K562 (cell line): ENCODE data around the gene LRRC61. TPM values are rescaled to one million over a fixed set of nuclear protein-coding genes. Genes with fewer than 3 reads are reported as not detected.

Experiments used
- ATAC-seq: fragments of 200-7000 bp; cut with Tn5 transposase; 3 replicates; pipeline ENCODE4 v1.9.1; 2020; ENCODE audit warnings: moderate library complexity
- BruUV-seq: library from RNA; stranded (reverse); fragments of 400-500 nt; replicated peaks from 2 replicates; lab custom pipeline; 2021; lab: Mats Ljungman, UMichigan
- CTCF ChIA-PET: fragments of 300-600 bp; formaldehyde crosslinking; extraction: SDS; loops from one replicate; lab custom pipeline; 2021; ENCODE audit warnings: low intra/inter-chr PET ratio; lab: Yijun Ruan, JAX
- POLR2A ChIA-PET: fragments of 300-600, 350-650 bp; sonication (Branson Sonifier 250); formaldehyde crosslinking; extraction: SDS; loops from one replicate; lab custom pipeline; 2021; ENCODE audit warnings: antibody characterized with exemption, inconsistent platforms; lab: Yijun Ruan, JAX
- DNase-seq, 4 experiments: peaks; one replicate each; pipeline versions ENCODE4 v3.0.0 to v3.0.0-alpha.2; 2011 to 2018; ENCODE audit warnings: low spot score in 3 of 4, mixed read lengths in 3 of 4; ENCODE audit errors: extremely low read depth in 1 of 4
- FAIRE-seq: peaks from 2 replicates; lab custom pipeline; 2011; peaks lifted over from hg19 to GRCh38; lab: Jason Lieb, UNC
- H2AFZ ChIP-seq: 2 replicates; pipeline ENCODE4 v1.6.0; 2011; ENCODE audit warnings: low read depth, low read length, control low read depth, inconsistent platforms
- H3K27ac ChIP-seq: fragments of 200-600 bp; 3 replicates; pipeline ENCODE4 v1.8.0; 2011; ENCODE audit warnings: low read depth, mild to moderate bottlenecking, control low read depth, inconsistent platforms, low read length, moderate library complexity, mixed read lengths; ENCODE audit errors: extremely low read depth
- H3K27me3 ChIP-seq, 2 experiments: fragments of 300-600 bp in 1 of 2; 2 replicates in 1 of 2; 3 replicates in 1 of 2; pipeline versions ENCODE4 v1.6.0 to v1.8.0; 2011; ENCODE audit warnings: inconsistent platforms in 2 of 2, low read length in 2 of 2, mild to moderate bottlenecking in 1 of 2, mixed read lengths in 1 of 2, moderate library complexity in 1 of 2; ENCODE audit not compliant: control insufficient read depth in 2 of 2, insufficient read depth in 2 of 2
- H3K36me3 ChIP-seq: fragments of 300-600 bp; 3 replicates; pipeline ENCODE4 v1.8.0; 2011; ENCODE audit warnings: mild to moderate bottlenecking, low read length, inconsistent platforms; ENCODE audit not compliant: control insufficient read depth, insufficient read depth
- H3K4me1 ChIP-seq, 2 experiments: fragments of 200-600 bp in 1 of 2; replicated peaks in 1 of 2; 2 replicates in 1 of 2; 3 replicates in 1 of 2; pipeline versions ENCODE4 v1.5.1 to v1.8.0; 2011; ENCODE audit warnings: inconsistent platforms in 2 of 2, low read length in 2 of 2, mild to moderate bottlenecking in 1 of 2, mixed read lengths in 1 of 2, moderate library complexity in 1 of 2; ENCODE audit not compliant: control insufficient read depth in 2 of 2, insufficient read depth in 2 of 2
- H3K4me2 ChIP-seq: 2 replicates; pipeline ENCODE4 v1.6.1; 2011; ENCODE audit warnings: low read length, control low read depth, inconsistent platforms, mixed read lengths; ENCODE audit not compliant: insufficient read depth
- H3K4me3 ChIP-seq: fragments of 200-600 bp; sonication (generic), shearing (Covaris generic); 2 replicates; pipeline ENCODE4 v1.5.1; 2016; ENCODE audit warnings: control low read depth, inconsistent platforms
- H3K79me2 ChIP-seq: fragments of 200-600 bp; 3 replicates; pipeline ENCODE4 v1.8.0; 2011; ENCODE audit warnings: low read length, inconsistent platforms; ENCODE audit not compliant: control insufficient read depth, insufficient read depth
- H3K9ac ChIP-seq, 2 experiments: 2 replicates each; pipeline versions ENCODE4 v1.6.0 to v1.6.1; 2011; ENCODE audit warnings: low read depth in 2 of 2, low read length in 2 of 2, control low read depth in 1 of 2, inconsistent platforms in 1 of 2, mild to moderate bottlenecking in 1 of 2, mixed read lengths in 1 of 2; ENCODE audit not compliant: insufficient read depth in 1 of 2
- H3K9me1 ChIP-seq: one replicate; pipeline ENCODE4 v1.6.0; 2011; ENCODE audit warnings: inconsistent platforms, mild to moderate bottlenecking, low read length, moderate library complexity; ENCODE audit not compliant: control insufficient read depth, insufficient read depth
- H3K9me3 ChIP-seq: replicated peaks from 2 replicates; pipeline ENCODE4 v1.5.1; 2011; ENCODE audit warnings: low read depth, low read length, inconsistent platforms; ENCODE audit not compliant: control insufficient read depth, insufficient read depth
- H4K20me1 ChIP-seq: replicated peaks from 2 replicates; pipeline ENCODE4 v1.6.1; 2011; ENCODE audit warnings: low read length, inconsistent platforms, mixed read lengths; ENCODE audit not compliant: control insufficient read depth, insufficient read depth
- AFF4 ChIP-seq: sonication (generic); formaldehyde crosslinking; IDR thresholded peaks from 2 replicates; pipeline ENCODE4 v1.8.0; 2023; ENCODE audit warnings: mild to moderate bottlenecking, missing genetic modification reagents
- CHD1 ChIP-seq: fragments of 200-600 bp; sonication (generic); IDR thresholded peaks from one replicate; pipeline ENCODE4 v1.6.1; 2012; ENCODE audit warnings: mild to moderate bottlenecking, moderate library complexity, low read length, inconsistent platforms
- IFI16 ChIP-seq: fragments of 250-450 bp; sonication (Bioruptor Pico); IDR thresholded peaks from 2 replicates; pipeline ENCODE4 v2.1.2; 2022; ENCODE audit warnings: mild to moderate bottlenecking, inconsistent platforms
- PHB2 ChIP-seq: fragments of 450-650 bp; IDR thresholded peaks from 2 replicates; pipeline ENCODE4 v1.6.1; 2017; ENCODE audit warnings: low read depth
- POLR2G ChIP-seq: fragments of 200-400 bp; formaldehyde crosslinking; IDR thresholded peaks from 2 replicates; pipeline ENCODE4 v1.6.1; 2017; ENCODE audit warnings: low read depth, mild to moderate bottlenecking, antibody characterized with exemption, low read length, moderate library complexity
- RBFOX2 ChIP-seq: fragments of 200-400 bp; formaldehyde crosslinking; IDR thresholded peaks from 2 replicates; pipeline ENCODE4 v1.6.1; 2017; ENCODE audit warnings: low read depth, mild to moderate bottlenecking, low read length, moderate library complexity
- SREBF2 ChIP-seq: sonication (generic); formaldehyde crosslinking; IDR thresholded peaks from 2 replicates; pipeline ENCODE4 v1.4.0; 2020; ENCODE audit warnings: mild to moderate bottlenecking, missing genetic modification reagents
- TEAD1 ChIP-seq, 2 experiments: fragments of 450-650 bp in 1 of 2; sonication (generic) in 1 of 2; formaldehyde crosslinking; IDR thresholded peaks; 2 replicates each; pipeline versions ENCODE4 v1.4.0 to v1.8.0; 2020 to 2022; ENCODE audit warnings: mild to moderate bottlenecking in 2 of 2, missing genetic modification reagents in 1 of 2
- USF1 ChIP-seq: sonication (generic); formaldehyde crosslinking; IDR thresholded peaks from 2 replicates; pipeline ENCODE4 v1.9.0; 2022; ENCODE audit warnings: mild to moderate bottlenecking, missing genetic modification reagents
- ZNF165 ChIP-seq: fragments of 250-450 bp; sonication (Bioruptor Pico); IDR thresholded peaks from 2 replicates; pipeline ENCODE4 v1.4.0; 2020; ENCODE audit warnings: borderline replicate concordance
- ZNF175 ChIP-seq: fragments of 200-800 bp; sonication (Bioruptor generic); IDR thresholded peaks from 2 replicates; pipeline ENCODE4 v1.6.1; 2016; ENCODE audit warnings: low read depth, mild to moderate bottlenecking, missing genetic modification characterization, missing compliant biosample characterization
- ZNF668 ChIP-seq: fragments of 250-450 bp; sonication (Bioruptor Pico); IDR thresholded peaks from 2 replicates; pipeline ENCODE4 v1.8.0; 2022; ENCODE audit warnings: mild to moderate bottlenecking, inconsistent platforms
- WGBS: fragments of 100-300 bp; shearing (Covaris generic); methylation state at CpG from one replicate; pipeline ENCODE4 v1.1.6; 2016; ENCODE audit warnings: low coverage, mixed read lengths; ENCODE audit not compliant: insufficient coverage; ENCODE audit errors: missing lambda C conversion rate; 5-methylcytosine and 5-hydroxymethylcytosine counted together
- in situ Hi-C: fragments of 300-500 bp; cut with MboI; formaldehyde crosslinking; loops from 4 replicates; pipeline ENCODE4 v1.15.0; 2018; ENCODE audit warnings: inconsistent platforms, mixed read lengths
- intact Hi-C: fragments of 100-400 bp; cut with micrococcal nuclease; formaldehyde crosslinking; loops from 2 replicates; pipeline ENCODE4 v1.14.2; 2022
- polyA plus RNA-seq, 8 experiments: library from polyadenylated mRNA; depleted of rRNA in 4 of 8; stranded (reverse) in 5 of 8; unstranded in 3 of 8; fragments of >200 nt; fragmentation: Nextera tagmentation in 2 of 8; fragmentation: Illumina TruSeq in 1 of 8; extraction: Ambion mirVana in 2 of 8; extraction: Trizol in 1 of 8; gene quantifications; 2 replicates each; pipeline versions ENCODE4 v1.2.1 to v1.2.3, GENCODE V29; 2011 to 2014; ENCODE audit warnings: inconsistent platforms in 1 of 8, missing spikeins in 1 of 8
- total RNA-seq, 7 experiments: library from RNA; depleted of rRNA in 6 of 7; stranded (reverse); fragments of >200 nt in 6 of 7; fragmentation: Illumina TruSeq in 2 of 7; extraction: Trizol in 2 of 7; gene quantifications; 2 replicates each; pipeline versions ENCODE4 v1.2.1 to v1.2.3, GENCODE V29; 2011 to 2021; ENCODE audit warnings: low replicate concordance in 1 of 7
- TF ChIP-seq, protein P1 (sequence below): sonication (generic); formaldehyde crosslinking; IDR thresholded peaks from 2 replicates; pipeline ENCODE4 v1.8.1; 2023; ENCODE audit warnings: mild to moderate bottlenecking, missing genetic modification reagents, moderate library complexity
- TF ChIP-seq, protein P2 (sequence below): fragments of 250-450 bp; sonication (Bioruptor Pico); IDR thresholded peaks from 2 replicates; pipeline ENCODE4 v1.4.0; 2020; ENCODE audit warnings: borderline replicate concordance

Gene LRRC61
- total and polyA plus RNA-seq, 9 of the 15 experiments (the other 6 are each of a cell fraction or from before 2014, with no cell fraction given), result 1.3 to 55.2 (median 35.2) TPM

DNA sequence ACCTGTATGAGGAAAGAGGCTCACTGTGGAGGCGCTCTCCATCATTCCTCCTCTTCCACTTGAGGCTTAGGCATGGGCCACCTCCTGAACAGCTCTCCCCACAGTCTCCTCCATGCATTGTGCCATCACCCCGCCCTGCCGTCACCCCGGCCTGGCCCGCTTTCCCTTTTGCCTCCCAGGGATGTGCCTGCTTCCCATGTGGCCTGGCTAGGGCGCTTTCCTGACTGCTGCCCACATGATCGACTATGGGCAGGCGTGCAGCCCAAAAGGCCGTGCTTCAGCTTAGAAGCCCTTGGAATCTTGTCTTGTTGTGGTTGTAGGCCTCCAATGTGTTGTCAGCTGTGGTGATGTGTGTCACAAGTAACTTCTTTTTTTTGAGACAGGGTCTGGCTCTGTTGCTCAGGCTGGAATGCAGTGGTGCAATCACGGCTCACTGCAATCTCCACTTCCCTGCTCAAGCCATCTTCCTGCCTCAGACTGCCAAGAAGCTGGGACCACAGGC is 2.0 kb downstream of the LRRC61 start:
- in situ Hi-C loops (no loop called here), intact Hi-C loops (no loop called here)
- Histone ChIP-seq H3K27ac (peak overlapping the region; percentile 99; the same call in 1 of the 3 replicates), H3K27me3 (no peaks in the 10 kb centered on the region), H3K4me1 (peaks cover 35 to 52% of the 10 kb centered on the region in 2 experiments), H3K4me3 (peak overlapping the region; percentile 68; the same call in 1 of the 2 replicates), H2AFZ (no peak overlapping the region), H3K9me3 (no peaks in the 10 kb centered on the region), H3K9me1 (no peaks in the 10 kb centered on the region), H3K36me3 (peaks cover 64% of the 10 kb centered on the region), H4K20me1 (no peaks in the 10 kb centered on the region), H3K4me2 (peak overlapping the region; percentile 100), H3K79me2 (peaks cover 80% of the 10 kb centered on the region), H3K9ac (peak overlapping the region; percentile 96)
- no TSS peak for BruUV-seq
- ChIA-PET POLR2A (interaction anchor here (0.6 to 5.9 kb wide), 7 partner anchors 10 to 86 kb away, joined by 3 to 35 read pairs (median 5); no protein-coding TSS in a partner anchor), CTCF (no interaction called here)
- FAIRE-seq (no peak), DNase-seq (peak in 1 of 4 experiments; percentile 13), ATAC-seq (no peak)
- 94% methylated on average over 10 of the region's 10 CpGs for WGBS
- TF ChIP-seq AFF4 (CRISPR knock-in tag) (no peak), SREBF2 (CRISPR knock-in tag) (no peak), USF1 (CRISPR knock-in tag) (peak; percentile 10), ZNF175 (no peak), TEAD1 (CRISPR knock-in tag; IDR thresholded peaks at IDR 0.05) (peak in 1 of 2 experiments; percentile 14; a peak in 1 of 4 replicates), CHD1 (peak; percentile 38), RBFOX2 (peak; percentile 52), IFI16 (CRISPR knock-in tag) (peak; percentile 6; the same call in 1 of the 2 replicates), ZNF165 (no peak), ZNF668 (no peak), POLR2G (peak; percentile 47; the same call in 1 of the 2 replicates), PHB2 (no peak)
- TF ChIP-seq, protein P1, sequence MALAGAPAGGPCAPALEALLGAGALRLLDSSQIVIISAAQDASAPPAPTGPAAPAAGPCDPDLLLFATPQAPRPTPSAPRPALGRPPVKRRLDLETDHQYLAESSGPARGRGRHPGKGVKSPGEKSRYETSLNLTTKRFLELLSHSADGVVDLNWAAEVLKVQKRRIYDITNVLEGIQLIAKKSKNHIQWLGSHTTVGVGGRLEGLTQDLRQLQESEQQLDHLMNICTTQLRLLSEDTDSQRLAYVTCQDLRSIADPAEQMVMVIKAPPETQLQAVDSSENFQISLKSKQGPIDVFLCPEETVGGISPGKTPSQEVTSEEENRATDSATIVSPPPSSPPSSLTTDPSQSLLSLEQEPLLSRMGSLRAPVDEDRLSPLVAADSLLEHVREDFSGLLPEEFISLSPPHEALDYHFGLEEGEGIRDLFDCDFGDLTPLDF (CRISPR knock-in tag), result 0 out of 2 replicates have a peak, but pooled peaks have one; percentile 26
- TF ChIP-seq, protein P2, sequence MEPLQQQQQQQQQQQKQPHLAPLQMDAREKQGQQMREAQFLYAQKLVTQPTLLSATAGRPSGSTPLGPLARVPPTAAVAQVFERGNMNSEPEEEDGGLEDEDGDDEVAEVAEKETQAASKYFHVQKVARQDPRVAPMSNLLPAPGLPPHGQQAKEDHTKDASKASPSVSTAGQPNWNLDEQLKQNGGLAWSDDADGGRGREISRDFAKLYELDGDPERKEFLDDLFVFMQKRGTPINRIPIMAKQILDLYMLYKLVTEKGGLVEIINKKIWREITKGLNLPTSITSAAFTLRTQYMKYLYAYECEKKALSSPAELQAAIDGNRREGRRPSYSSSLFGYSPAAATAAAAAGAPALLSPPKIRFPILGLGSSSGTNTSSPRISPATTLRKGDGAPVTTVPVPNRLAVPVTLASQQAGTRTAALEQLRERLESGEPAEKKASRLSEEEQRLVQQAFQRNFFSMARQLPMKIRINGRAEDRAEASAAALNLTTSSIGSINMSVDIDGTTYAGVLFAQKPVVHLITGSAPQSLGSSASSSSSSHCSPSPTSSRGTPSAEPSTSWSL, result no peak
